Esophagus squamous epithelium (tissue), 4 donors: ENCODE results near the gene LTBP1.

Experiments used
- CTCF ChIP-seq, 6 experiments: fragments of 450-650 bp in 4 of 6; fragments of 200-600 bp in 2 of 6; sonication (generic) in 2 of 6; IDR thresholded peaks; one replicate each; pipeline ENCODE4 v1.5.1; 2016 to 2019; ENCODE audit warnings: antibody characterized with exemption in 6 of 6, mild to moderate bottlenecking in 4 of 6, moderate library complexity in 4 of 6
- POLR2A ChIP-seq, 4 donors: fragments of 450-650 bp; IDR thresholded peaks; one replicate each; pipeline ENCODE4 v1.6.1; 2017; ENCODE audit warnings: antibody characterized with exemption in 4 of 4, mild to moderate bottlenecking in 4 of 4, moderate library complexity in 3 of 4

DNA sequence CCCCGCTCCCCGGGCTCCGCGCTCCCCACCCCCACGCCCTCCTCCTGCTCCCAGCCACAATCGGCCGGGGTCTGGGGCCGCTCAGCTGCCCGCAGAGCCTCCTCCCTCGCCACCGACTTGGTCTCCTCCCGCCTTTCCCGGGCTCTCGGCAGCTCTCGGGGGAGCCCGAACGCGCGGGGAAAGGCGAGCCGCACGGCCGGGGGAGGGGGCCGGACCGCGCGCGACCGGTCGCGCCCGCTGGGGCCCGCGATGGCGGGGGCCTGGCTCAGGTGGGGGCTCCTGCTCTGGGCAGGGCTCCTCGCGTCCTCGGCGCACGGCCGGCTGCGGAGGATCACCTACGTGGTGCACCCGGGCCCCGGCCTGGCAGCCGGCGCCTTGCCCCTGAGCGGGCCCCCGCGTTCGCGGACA is 327 bp downstream of the LTBP1 start:
- TF ChIP-seq CTCF (IDR thresholded peaks at IDR 0.05) (no peak), POLR2A (IDR thresholded peaks at IDR 0.05) (no peak)
